Vagina (tissue), 2 donors: ENCODE data around the gene MOCS1.

Experiments used
- CTCF ChIP-seq, 3 experiments: fragments of 450-650 bp in 2 of 3; fragments of 200-600 bp in 1 of 3; sonication (generic) in 1 of 3; IDR thresholded peaks; one replicate each; pipeline ENCODE4 v1.5.1; 2017 to 2019; ENCODE audit warnings: antibody characterized with exemption in 3 of 3, mild to moderate bottlenecking in 2 of 3, moderate library complexity in 2 of 3
- POLR2A ChIP-seq, 2 donors: fragments of 450-650 bp; IDR thresholded peaks; one replicate each; pipeline ENCODE4 v1.6.1; 2017; ENCODE audit warnings: antibody characterized with exemption in 2 of 2, mild to moderate bottlenecking in 2 of 2, moderate library complexity in 2 of 2
- POLR2AphosphoS5 ChIP-seq, 2 donors: sonication (generic); formaldehyde crosslinking; IDR thresholded peaks; one replicate each; pipeline ENCODE4 v1.9.0; 2017; ENCODE audit warnings: antibody characterized with exemption in 2 of 2, mild to moderate bottlenecking in 2 of 2, low read depth in 1 of 2; ENCODE audit not compliant: insufficient read depth in 1 of 2

GRCh38 chr6:39896701-39897100 lies 37.6 kb downstream of the MOCS1 start:
- TF ChIP-seq CTCF (IDR thresholded peaks at IDR 0.05) (no peak), POLR2A (IDR thresholded peaks at IDR 0.05) (no peak), POLR2AphosphoS5 (IDR thresholded peaks at IDR 0.05; ENCODE audit: insufficient read depth in 1 of 2, low read depth in 1 of 2) (no peak)
